C4-2B (cell line): Measurements from ENCODE around the gene AFDN.
A peak's percentile ranks its signal among the peaks of the same experiment; 100 is the strongest.

Source experiments
- ZFX ChIP-seq: fragments of 450-650 bp; IDR thresholded peaks from 2 replicates; pipeline ENCODE4 v1.6.1; 2017
- TF ChIP-seq, protein P1 (sequence below): fragments of 450-650 bp; conservative IDR thresholded peaks from 2 replicates; pipeline ENCODE4 v1.5.1; 2017; ENCODE audit warnings: mild to moderate bottlenecking

DNA sequence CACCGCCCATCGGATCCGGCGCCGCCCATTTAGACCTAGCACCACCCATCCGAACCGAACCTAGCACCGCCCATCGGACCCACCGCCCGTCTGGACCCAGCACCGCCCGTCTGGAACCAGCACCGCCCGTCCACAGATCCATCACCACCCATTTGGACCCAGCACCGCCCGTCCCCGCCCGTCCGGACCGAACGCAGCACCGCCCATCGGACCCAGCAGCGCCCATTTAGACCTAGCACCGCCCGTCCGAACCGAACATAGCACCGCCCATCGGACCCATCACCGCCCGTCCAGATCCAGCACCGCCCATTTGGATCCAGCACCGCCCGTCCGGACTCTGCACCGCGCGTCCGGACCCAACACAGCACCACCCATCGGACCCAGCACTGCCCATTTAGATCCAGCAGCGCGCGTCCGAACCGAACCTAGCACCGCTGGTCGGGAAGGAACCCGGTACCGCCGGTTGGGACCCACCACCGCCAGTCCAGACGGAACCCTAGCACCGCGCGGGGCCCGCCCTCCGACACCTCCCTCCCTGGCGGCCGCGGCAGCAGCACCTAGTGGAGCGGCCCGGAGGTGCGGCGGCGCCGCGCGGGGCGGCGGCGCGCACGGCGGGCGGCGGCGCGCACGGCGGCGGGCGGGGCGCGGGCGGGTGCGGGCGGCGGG lies 348 bp upstream of the AFDN start:
- TF ChIP-seq, protein P1, sequence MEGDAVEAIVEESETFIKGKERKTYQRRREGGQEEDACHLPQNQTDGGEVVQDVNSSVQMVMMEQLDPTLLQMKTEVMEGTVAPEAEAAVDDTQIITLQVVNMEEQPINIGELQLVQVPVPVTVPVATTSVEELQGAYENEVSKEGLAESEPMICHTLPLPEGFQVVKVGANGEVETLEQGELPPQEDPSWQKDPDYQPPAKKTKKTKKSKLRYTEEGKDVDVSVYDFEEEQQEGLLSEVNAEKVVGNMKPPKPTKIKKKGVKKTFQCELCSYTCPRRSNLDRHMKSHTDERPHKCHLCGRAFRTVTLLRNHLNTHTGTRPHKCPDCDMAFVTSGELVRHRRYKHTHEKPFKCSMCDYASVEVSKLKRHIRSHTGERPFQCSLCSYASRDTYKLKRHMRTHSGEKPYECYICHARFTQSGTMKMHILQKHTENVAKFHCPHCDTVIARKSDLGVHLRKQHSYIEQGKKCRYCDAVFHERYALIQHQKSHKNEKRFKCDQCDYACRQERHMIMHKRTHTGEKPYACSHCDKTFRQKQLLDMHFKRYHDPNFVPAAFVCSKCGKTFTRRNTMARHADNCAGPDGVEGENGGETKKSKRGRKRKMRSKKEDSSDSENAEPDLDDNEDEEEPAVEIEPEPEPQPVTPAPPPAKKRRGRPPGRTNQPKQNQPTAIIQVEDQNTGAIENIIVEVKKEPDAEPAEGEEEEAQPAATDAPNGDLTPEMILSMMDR: peak; percentile 23
- no peak for TF ChIP-seq ZFX
